Neural progenitor cell (in vitro differentiated cells): ENCODE measurements around the gene DTNA.

ENCODE experiments used
- CTCF ChIP-seq: fragments of 200-600 bp; sonication (generic); IDR thresholded peaks from 2 replicates; pipeline ENCODE4 v1.5.1; 2017; ENCODE audit warnings: antibody characterized with exemption, mild to moderate bottlenecking
- EZH2 ChIP-seq: fragments of 200-600 bp; sonication (generic); IDR thresholded peaks from 2 replicates; pipeline ENCODE4 v1.6.1; 2017; ENCODE audit warnings: antibody characterized with exemption, mild to moderate bottlenecking, moderate library complexity
- EZH2phosphoT487 ChIP-seq: fragments of 200-600 bp; sonication (generic); IDR thresholded peaks from 2 replicates; pipeline ENCODE4 v1.6.1; 2017; ENCODE audit warnings: antibody characterized with exemption

- TF ChIP-seq EZH2 (no peak), CTCF (no peak), EZH2phosphoT487 (no peak)
These were observed 228.0 kb downstream of the DTNA start for GRCh38 chr18:34938090-34938489.
